Effector memory CD4-positive, alpha-beta T cell (primary cell): ENCODE data around the gene RHOD.

ENCODE experiments used
- DNase-seq, 3 donors: peaks; one replicate each; pipeline ENCODE4 v3.0.0-alpha.2; 2020
- H3K27ac ChIP-seq: 2 replicates; pipeline ENCODE4 v1.7.0; 2013; ENCODE audit warnings: mild to moderate bottlenecking, low read length, moderate library complexity; ENCODE audit not compliant: insufficient read depth, poor library complexity, severe bottlenecking
- H3K27me3 ChIP-seq: replicated peaks from 2 replicates; pipeline ENCODE4 v1.7.0; 2013; ENCODE audit warnings: mild to moderate bottlenecking, low read length; ENCODE audit not compliant: insufficient read depth, control insufficient read depth, poor library complexity, severe bottlenecking
- H3K36me3 ChIP-seq: 2 replicates; pipeline ENCODE4 v1.7.0; 2013; ENCODE audit warnings: mild to moderate bottlenecking, low read length, moderate library complexity; ENCODE audit not compliant: control insufficient read depth, insufficient read depth
- H3K4me1 ChIP-seq: 2 replicates; pipeline ENCODE4 v1.7.0; 2013; ENCODE audit warnings: low read length, mild to moderate bottlenecking; ENCODE audit not compliant: control insufficient read depth, insufficient read depth, poor library complexity, severe bottlenecking
- H3K4me3 ChIP-seq: 2 replicates; pipeline ENCODE4 v1.7.0; 2013; ENCODE audit warnings: low read length, low read depth, mild to moderate bottlenecking; ENCODE audit not compliant: insufficient read depth, poor library complexity, severe bottlenecking
- H3K9me3 ChIP-seq: 2 replicates; pipeline ENCODE4 v1.7.0; 2013; ENCODE audit warnings: mild to moderate bottlenecking, low read length, moderate library complexity; ENCODE audit not compliant: control insufficient read depth

Gene RHOD

GRCh38 chr11:67048515-67049130 lies 8.0 kb upstream of the RHOD start:
- H3K4me1 ChIP-seq = no peaks in the 10 kb centered on the region
- H3K4me3 ChIP-seq = no peak overlapping the region
- no peaks in the 10 kb centered on the region for H3K9me3 ChIP-seq
- no peak overlapping the region for H3K27ac ChIP-seq
- DNase-seq = no peak
- no peaks in the 10 kb centered on the region for H3K27me3 ChIP-seq
- H3K36me3 ChIP-seq = no peaks in the 10 kb centered on the region

GRCh38 chr11:67050139-67050538 lies 6.5 kb upstream of the RHOD start:
- DNase-seq = no peak
- no peaks in the 10 kb centered on the region for H3K27me3 ChIP-seq
- H3K36me3 ChIP-seq = no peaks in the 10 kb centered on the region
- H3K27ac ChIP-seq = no peak overlapping the region
- H3K9me3 ChIP-seq = no peaks in the 10 kb centered on the region
- H3K4me3 ChIP-seq = no peak overlapping the region
- H3K4me1 ChIP-seq = no peaks in the 10 kb centered on the region

GRCh38 chr11:67051180-67051893 lies 5.3 kb upstream of the RHOD start:
- H3K9me3 ChIP-seq = no peaks in the 10 kb centered on the region
- H3K4me1 ChIP-seq = peaks cover 4% of the 10 kb centered on the region
- H3K27me3 ChIP-seq = no peaks in the 10 kb centered on the region
- no peak overlapping the region for H3K4me3 ChIP-seq
- no peak for DNase-seq
- H3K36me3 ChIP-seq = no peaks in the 10 kb centered on the region
- H3K27ac ChIP-seq = no peak overlapping the region

GRCh38 chr11:67051945-67052488 lies 4.6 kb upstream of the RHOD start:
- H3K27ac ChIP-seq = no peak overlapping the region
- peaks cover 9% of the 10 kb centered on the region for H3K4me1 ChIP-seq
- no peaks in the 10 kb centered on the region for H3K36me3 ChIP-seq
- H3K9me3 ChIP-seq = no peaks in the 10 kb centered on the region
- H3K4me3 ChIP-seq = no peak overlapping the region
- H3K27me3 ChIP-seq = no peaks in the 10 kb centered on the region
- DNase-seq = no peak

- no peaks in the 10 kb centered on the region for H3K9me3 ChIP-seq
- H3K4me3 ChIP-seq = no peak overlapping the region
- no peak overlapping the region for H3K27ac ChIP-seq
- no peaks in the 10 kb centered on the region for H3K27me3 ChIP-seq
- DNase-seq = no peak
- H3K36me3 ChIP-seq = no peaks in the 10 kb centered on the region
- peaks cover 10% of the 10 kb centered on the region for H3K4me1 ChIP-seq
Observed at GRCh38 chr11:67052891-67053290, 3.8 kb upstream of the RHOD start.

- no peak for DNase-seq
- no peak overlapping the region for H3K4me3 ChIP-seq
- H3K36me3 ChIP-seq = no peaks in the 10 kb centered on the region
- no peak overlapping the region for H3K27ac ChIP-seq
- no peaks in the 10 kb centered on the region for H3K27me3 ChIP-seq
- H3K9me3 ChIP-seq = no peaks in the 10 kb centered on the region
- H3K4me1 ChIP-seq = peaks cover 10% of the 10 kb centered on the region
Observed at GRCh38 chr11:67053896-67054329, 2.7 kb upstream of the RHOD start.

GRCh38 chr11:67054346-67054835 lies 2.3 kb upstream of the RHOD start:
- H3K27me3 ChIP-seq = no peaks in the 10 kb centered on the region
- no peaks in the 10 kb centered on the region for H3K9me3 ChIP-seq
- H3K4me3 ChIP-seq = no peak overlapping the region
- H3K27ac ChIP-seq = no peak overlapping the region
- no peak for DNase-seq
- H3K36me3 ChIP-seq = no peaks in the 10 kb centered on the region
- H3K4me1 ChIP-seq = peaks cover 10% of the 10 kb centered on the region

GRCh38 chr11:67054836-67055523 lies 1.7 kb upstream of the RHOD start:
- Histone ChIP-seq H3K9me3 (no peaks in the 10 kb centered on the region), H3K36me3 (no peaks in the 10 kb centered on the region), H3K4me3 (no peak overlapping the region), H3K27me3 (no peaks in the 10 kb centered on the region), H3K27ac (no peak overlapping the region), H3K4me1 (peaks cover 10% of the 10 kb centered on the region)
- DNase-seq = no peak

- H3K4me3 ChIP-seq = no peak overlapping the region
- H3K4me1 ChIP-seq = peaks cover 10% of the 10 kb centered on the region
- no peaks in the 10 kb centered on the region for H3K36me3 ChIP-seq
- H3K9me3 ChIP-seq = no peaks in the 10 kb centered on the region
- no peak overlapping the region for H3K27ac ChIP-seq
- no peak for DNase-seq
- H3K27me3 ChIP-seq = no peaks in the 10 kb centered on the region
Observed at GRCh38 chr11:67055812-67056211, 835 bp upstream of the RHOD start.
